Thymus (tissue), 11 donors: ENCODE data around the gene MUC20. TPM values are rescaled to one million over a fixed set of nuclear protein-coding genes. Genes with fewer than 3 reads are reported as not detected.
"Not testable (repeated sequence)": the region's sequence is repeated elsewhere in the genome, so short reads cannot be mapped to it uniquely, and the experiment has no call there.

ENCODE experiments used
- DNase-seq, 9 donors: peaks; one replicate each; pipeline ENCODE4 v3.0.0-alpha.2; 2013; ENCODE audit warnings: low spot score in 9 of 9, low read depth in 6 of 9, missing footprints in 1 of 9
- H3K27ac ChIP-seq, 2 donors: one replicate each; pipeline ENCODE4 v1.5.1; 2013; ENCODE audit warnings: control low read depth in 1 of 2, low read depth in 1 of 2, low read length in 1 of 2, mild to moderate bottlenecking in 1 of 2, moderate library complexity in 1 of 2
- H3K27me3 ChIP-seq, 2 donors: one replicate each; pipeline ENCODE4 v1.5.1; 2013; ENCODE audit warnings: low read length in 1 of 2; ENCODE audit not compliant: control insufficient read depth in 2 of 2, insufficient read depth in 1 of 2
- H3K36me3 ChIP-seq, 2 donors: one replicate each; pipeline ENCODE4 v1.5.1; 2013; ENCODE audit warnings: low read length in 1 of 2, mild to moderate bottlenecking in 1 of 2, moderate library complexity in 1 of 2; ENCODE audit not compliant: control insufficient read depth in 2 of 2, insufficient read depth in 2 of 2
- H3K4me1 ChIP-seq, 2 donors: one replicate each; pipeline ENCODE4 v1.5.1; 2013; ENCODE audit warnings: low read length in 2 of 2; ENCODE audit not compliant: control insufficient read depth in 2 of 2, insufficient read depth in 2 of 2
- H3K4me3 ChIP-seq, 2 donors: one replicate each; pipeline ENCODE4 v1.5.1; 2013; ENCODE audit warnings: low read length in 2 of 2, control low read depth in 1 of 2, mild to moderate bottlenecking in 1 of 2
- H3K9me3 ChIP-seq, 2 donors: one replicate each; pipeline ENCODE4 v1.5.1; 2013; ENCODE audit warnings: low read length in 1 of 2, mild to moderate bottlenecking in 1 of 2; ENCODE audit not compliant: control insufficient read depth in 2 of 2, insufficient read depth in 1 of 2
- WGBS: extraction: QIAGEN DNeasy Blood & Tissue Kit; methylation state at CpG from one replicate; pipeline ENCODE4 v1.1.7; 2013; 5-methylcytosine and 5-hydroxymethylcytosine counted together
- polyA plus RNA-seq: library from polyadenylated mRNA; stranded (reverse); fragments of 200-250 nt; gene quantifications from one replicate; pipeline ENCODE4 v1.2.3, GENCODE V29; 2013
- total RNA-seq: library from RNA; stranded (reverse); fragments of 120-200 nt; gene quantifications from one replicate; pipeline ENCODE4 v1.2.4, GENCODE V29; 2013
- donor health status: healthy.

Gene MUC20
- total and polyA plus RNA-seq, 2 donors, result 1.2 to 5.7 TPM

GRCh38 chr3:195735036-195735695 lies 14.4 kb downstream of the MUC20 start:
- no peak overlapping the region for H3K4me3 ChIP-seq
- no peak overlapping the region for H3K27ac ChIP-seq
- H3K9me3 ChIP-seq, result peaks cover 0 to 3% of the 10 kb centered on the region in 2 donors
- 83% methylated on average over 16 of the region's 16 CpGs for WGBS
- no peaks in the 10 kb centered on the region for H3K36me3 ChIP-seq
- H3K4me1 ChIP-seq, result no peaks in the 10 kb centered on the region
- no peak for DNase-seq
- H3K27me3 ChIP-seq, result no peaks in the 10 kb centered on the region

- no peaks in the 10 kb centered on the region for H3K36me3 ChIP-seq
- H3K27ac ChIP-seq, result no peak overlapping the region
- DNase-seq, result no peak
These were observed 16.2 kb downstream of the MUC20 start for GRCh38 chr3:195736866-195737490.

GRCh38 chr3:195737782-195738181 lies 17.0 kb downstream of the MUC20 start:
- H3K36me3 ChIP-seq, H3K27me3 ChIP-seq, H3K9me3 ChIP-seq, DNase-seq, H3K27ac ChIP-seq, H3K4me3 ChIP-seq, H3K4me1 ChIP-seq: not testable (repeated sequence)
- WGBS, result 91% methylated on average over 6 of the region's 6 CpGs

More at GRCh38 chr3:195736866-195737490, 16.2 kb downstream of the MUC20 start:
- no peak overlapping the region for H3K4me3 ChIP-seq
- no peaks in the 10 kb centered on the region for H3K27me3 ChIP-seq
- no peaks in the 10 kb centered on the region for H3K4me1 ChIP-seq
- peaks cover 0 to 3% of the 10 kb centered on the region in 2 donors for H3K9me3 ChIP-seq
- WGBS, result 92% methylated on average over 12 of the region's 12 CpGs

GRCh38 chr3:195738274-195739044 lies 17.7 kb downstream of the MUC20 start:
- Histone ChIP-seq H3K27ac (no peak overlapping the region), H3K27me3 (no peaks in the 10 kb centered on the region), H3K4me3 (no peak overlapping the region), H3K4me1 (no peaks in the 10 kb centered on the region), H3K36me3 (no peaks in the 10 kb centered on the region), H3K9me3 (peaks cover 0 to 3% of the 10 kb centered on the region in 2 donors)
- WGBS, result 97% methylated on average over 14 of the region's 14 CpGs
- no peak for DNase-seq

- no peaks in the 10 kb centered on the region for H3K36me3 ChIP-seq
- H3K27ac ChIP-seq, result no peak overlapping the region
- no peaks in the 10 kb centered on the region for H3K4me1 ChIP-seq
- DNase-seq, result no peak
- no peak overlapping the region for H3K4me3 ChIP-seq
- 90% methylated on average over 13 of the region's 13 CpGs for WGBS
- no peaks in the 10 kb centered on the region for H3K27me3 ChIP-seq
- peaks cover 0 to 3% of the 10 kb centered on the region in 2 donors for H3K9me3 ChIP-seq
These were observed 18.9 kb downstream of the MUC20 start for GRCh38 chr3:195739561-195740111.

DNA sequence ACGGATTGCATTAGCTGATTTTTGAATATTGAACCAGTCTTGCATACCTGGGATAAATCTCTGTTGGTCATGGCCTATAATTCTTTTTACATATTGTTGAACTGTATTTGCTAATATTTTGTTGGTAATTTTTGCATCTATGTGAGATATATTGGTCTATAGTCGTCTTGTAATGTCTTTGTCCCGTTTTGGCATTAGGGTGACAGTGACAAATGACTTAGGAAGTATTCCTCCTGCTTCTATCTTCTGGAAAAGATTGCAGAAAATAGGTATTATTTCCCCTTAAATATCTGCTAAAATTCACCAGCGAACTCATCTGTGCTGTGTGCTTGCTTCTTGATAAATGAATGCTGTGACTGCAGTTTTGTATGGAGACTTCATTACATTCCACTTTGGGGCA lies 23.7 kb downstream of the MUC20 start:
- peaks cover 0 to 17% of the 10 kb centered on the region in 2 donors for H3K27me3 ChIP-seq
- peaks cover 1 to 9% of the 10 kb centered on the region in 2 donors for H3K9me3 ChIP-seq
- H3K27ac ChIP-seq, result no peak overlapping the region
- H3K36me3 ChIP-seq, result no peaks in the 10 kb centered on the region
- no peak overlapping the region for H3K4me3 ChIP-seq
- no peak for DNase-seq
- peaks cover 0 to 5% of the 10 kb centered on the region in 2 donors for H3K4me1 ChIP-seq
- WGBS, result 89% methylated on average over 4 of the region's 4 CpGs

GRCh38 chr3:195746346-195746745 lies 25.6 kb downstream of the MUC20 start:
- no peak for DNase-seq
- H3K36me3 ChIP-seq, result no peaks in the 10 kb centered on the region
- no peak overlapping the region for H3K27ac ChIP-seq
- H3K4me3 ChIP-seq, result no peak overlapping the region
- H3K9me3 ChIP-seq, result peaks cover 1 to 9% of the 10 kb centered on the region in 2 donors
- peaks cover 0 to 5% of the 10 kb centered on the region in 2 donors for H3K4me1 ChIP-seq
- 82% methylated on average over 8 of the region's 8 CpGs for WGBS
- peaks cover 0 to 17% of the 10 kb centered on the region in 2 donors for H3K27me3 ChIP-seq

GRCh38 chr3:195746751-195747150 lies 26.0 kb downstream of the MUC20 start:
- no peak overlapping the region for H3K27ac ChIP-seq
- H3K27me3 ChIP-seq, result peaks cover 0 to 17% of the 10 kb centered on the region in 2 donors
- 89% methylated on average over 9 of the region's 9 CpGs for WGBS
- no peaks in the 10 kb centered on the region for H3K36me3 ChIP-seq
- H3K4me1 ChIP-seq, result peaks cover 0 to 6% of the 10 kb centered on the region in 2 donors
- no peak overlapping the region for H3K4me3 ChIP-seq
- peaks cover 1 to 9% of the 10 kb centered on the region in 2 donors for H3K9me3 ChIP-seq
- DNase-seq, result no peak

DNA sequence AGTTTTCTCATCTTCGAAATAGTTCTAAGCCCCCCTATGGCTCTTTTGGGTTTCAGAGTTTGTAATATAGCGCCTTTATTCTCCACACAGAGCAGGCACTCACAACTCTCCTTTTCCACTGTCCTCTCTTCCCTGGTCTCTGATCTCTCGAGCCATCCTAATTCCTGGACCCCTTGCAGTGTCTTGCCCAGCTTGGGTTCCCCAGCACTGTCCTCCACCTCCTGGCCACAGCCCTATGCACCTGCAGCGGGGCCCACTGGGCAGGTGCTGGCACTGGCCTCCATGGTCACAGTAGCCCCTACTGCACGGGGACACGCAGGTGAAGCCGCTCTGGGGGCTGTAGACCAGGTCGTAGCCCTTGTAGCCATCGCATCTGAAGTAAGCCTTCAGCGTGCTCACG lies 27.9 kb downstream of the MUC20 start:
- no peak for DNase-seq
- H3K36me3 ChIP-seq, result no peaks in the 10 kb centered on the region
- H3K4me1 ChIP-seq, result peaks cover 6 to 19% of the 10 kb centered on the region in 2 donors
- H3K27me3 ChIP-seq, result peaks cover 0 to 17% of the 10 kb centered on the region in 2 donors
- H3K27ac ChIP-seq, result no peak overlapping the region
- WGBS, result 98% methylated on average over 11 of the region's 11 CpGs
- H3K9me3 ChIP-seq, result peaks cover 1 to 9% of the 10 kb centered on the region in 2 donors
- no peak overlapping the region for H3K4me3 ChIP-seq
